ENCODE measurements around the gene ABCA7.

The ABCA7 gene

DNA sequence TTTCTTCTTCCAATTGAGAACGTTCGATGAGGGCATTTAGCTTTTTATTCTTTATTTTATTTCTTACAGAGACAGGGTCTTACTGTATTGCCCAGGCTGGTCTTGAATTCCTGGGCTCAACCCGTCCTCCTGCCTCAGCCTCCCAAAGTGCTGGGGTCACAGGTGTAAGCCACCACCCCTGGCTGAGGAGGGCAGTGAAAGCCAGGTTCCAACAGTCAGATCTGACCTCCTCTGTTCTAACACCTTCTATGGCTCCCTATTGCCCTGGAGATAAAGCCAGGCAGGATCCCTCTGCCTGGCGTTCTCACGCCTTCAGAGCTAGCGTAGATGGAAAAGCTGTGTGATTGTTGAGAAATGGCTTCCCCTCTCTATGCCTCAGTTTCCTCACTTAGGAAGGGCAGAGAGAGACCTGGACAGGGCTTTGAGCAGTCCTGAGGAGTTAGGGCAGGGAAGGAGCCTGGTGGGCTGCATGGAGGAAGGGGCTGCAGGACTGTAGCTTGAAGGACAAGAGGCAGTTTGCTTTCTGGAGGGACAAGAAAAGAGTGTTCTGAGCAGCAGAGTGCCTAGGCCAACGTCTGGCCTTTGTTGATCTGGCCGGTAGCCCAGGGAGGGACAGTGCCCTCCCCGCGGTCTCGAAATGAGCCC, 32.6 kb downstream of the ABCA7 start:
- DNase-seq (ENCODE audit: low spot score), result no peak

DNA sequence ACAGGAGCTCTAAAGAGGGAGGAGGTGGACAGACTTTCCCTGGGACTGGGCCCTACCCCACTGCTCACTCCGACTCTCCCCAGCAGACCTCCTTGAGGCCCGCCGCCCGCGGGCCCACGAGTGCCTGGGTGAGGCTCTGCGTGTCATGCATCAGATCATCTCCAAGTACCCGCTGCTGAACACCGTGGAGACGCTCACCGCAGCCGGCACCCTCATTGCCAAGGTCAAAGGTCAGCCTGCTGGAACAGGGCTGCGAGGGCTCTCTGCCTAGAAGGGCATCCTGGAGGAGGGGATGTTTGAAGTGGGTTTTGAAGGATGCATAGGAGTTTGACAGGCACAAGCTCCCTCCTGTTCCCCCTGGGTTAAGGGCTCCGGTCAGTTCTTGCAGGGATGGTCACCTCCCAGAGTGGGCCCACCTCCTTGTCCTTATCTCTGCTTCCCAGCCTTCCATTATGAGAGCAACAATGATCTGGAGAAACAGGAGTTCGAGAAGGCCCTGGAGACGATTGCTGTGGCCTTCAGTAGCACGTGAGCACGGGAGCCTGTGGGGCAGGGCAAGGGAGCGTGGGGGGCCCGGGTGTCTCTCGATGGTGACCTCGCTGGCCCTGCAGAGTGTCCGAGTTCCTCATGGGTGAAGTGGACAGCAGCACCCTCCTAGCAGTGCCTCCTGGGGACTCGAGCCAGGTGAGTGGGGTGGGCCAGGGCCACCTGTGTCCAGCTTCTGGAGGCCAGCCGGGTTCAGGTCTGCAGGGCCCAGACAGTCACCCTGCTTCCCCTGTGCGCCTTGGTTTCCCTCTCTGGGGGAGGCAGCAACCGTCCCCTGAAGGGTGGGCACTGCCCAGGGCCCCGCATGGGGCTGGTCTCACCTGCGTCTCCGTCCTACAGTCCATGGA, 33.4 kb downstream of the ABCA7 start:
- DNase-seq (ENCODE audit: low spot score), result no peak

DNA sequence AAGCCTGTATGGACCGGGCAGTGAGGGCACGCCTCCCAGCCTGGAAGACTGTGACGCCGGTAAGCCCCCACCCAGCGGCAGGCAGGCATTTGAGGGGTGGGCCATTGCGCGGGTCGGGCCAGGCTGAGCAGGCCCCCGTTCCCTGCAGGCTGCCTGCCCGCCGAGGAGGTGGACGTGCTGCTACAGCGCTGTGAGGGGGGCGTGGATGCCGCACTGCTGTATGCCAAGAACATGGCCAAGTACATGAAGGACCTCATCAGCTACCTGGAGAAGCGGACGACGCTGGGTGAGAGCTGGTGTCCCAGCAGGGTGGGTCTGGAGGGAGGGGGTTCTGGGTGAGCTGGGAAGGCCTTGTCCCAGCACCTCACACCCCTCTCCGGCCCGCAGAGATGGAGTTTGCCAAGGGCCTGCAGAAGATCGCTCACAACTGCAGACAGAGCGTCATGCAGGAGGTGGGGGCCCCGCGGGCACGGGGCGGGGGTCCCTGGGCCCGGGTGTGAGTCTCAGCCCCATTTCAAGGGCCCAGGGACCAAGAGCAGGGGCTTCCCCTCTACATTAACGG, 34.1 kb downstream of the ABCA7 start:
- DNase-seq (ENCODE audit: low spot score), result no peak

GRCh38 chr19:1074544-1075283, 34.8 kb downstream of the ABCA7 start:
- peak; percentile 88 for DNase-seq (ENCODE audit: low spot score)

DNA sequence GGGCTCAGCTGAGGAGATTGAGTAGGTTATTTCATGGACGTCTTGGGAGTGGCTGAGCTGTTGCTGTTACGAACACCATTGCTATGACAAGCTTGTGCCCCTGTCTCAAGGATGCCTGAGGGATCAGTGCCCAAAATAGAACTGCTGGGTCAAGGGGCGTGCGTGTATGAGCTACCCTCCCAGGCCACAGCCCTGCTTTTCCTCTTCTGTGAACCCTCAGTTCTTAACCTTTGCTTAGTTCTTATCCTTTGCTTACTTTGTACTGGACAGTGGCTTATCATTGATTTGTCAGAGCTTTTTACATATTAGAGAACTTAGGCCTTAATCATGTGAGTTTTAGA, 36.1 kb downstream of the ABCA7 start:
- DNase-seq (ENCODE audit: low spot score), result no peak

GRCh38 chr19:1076951-1077350, 37.0 kb downstream of the ABCA7 start:
- DNase-seq (ENCODE audit: low spot score), result peak; percentile 95

- DNase-seq (ENCODE audit: low spot score), result no peak
Observed at GRCh38 chr19:1079566-1080111, 39.7 kb downstream of the ABCA7 start.

- DNase-seq (ENCODE audit: low spot score), result no peak
Observed at GRCh38 chr19:1080360-1081161, 40.7 kb downstream of the ABCA7 start.

GRCh38 chr19:1081301-1082164, 41.6 kb downstream of the ABCA7 start:
- DNase-seq (ENCODE audit: low spot score), result no peak

DNA sequence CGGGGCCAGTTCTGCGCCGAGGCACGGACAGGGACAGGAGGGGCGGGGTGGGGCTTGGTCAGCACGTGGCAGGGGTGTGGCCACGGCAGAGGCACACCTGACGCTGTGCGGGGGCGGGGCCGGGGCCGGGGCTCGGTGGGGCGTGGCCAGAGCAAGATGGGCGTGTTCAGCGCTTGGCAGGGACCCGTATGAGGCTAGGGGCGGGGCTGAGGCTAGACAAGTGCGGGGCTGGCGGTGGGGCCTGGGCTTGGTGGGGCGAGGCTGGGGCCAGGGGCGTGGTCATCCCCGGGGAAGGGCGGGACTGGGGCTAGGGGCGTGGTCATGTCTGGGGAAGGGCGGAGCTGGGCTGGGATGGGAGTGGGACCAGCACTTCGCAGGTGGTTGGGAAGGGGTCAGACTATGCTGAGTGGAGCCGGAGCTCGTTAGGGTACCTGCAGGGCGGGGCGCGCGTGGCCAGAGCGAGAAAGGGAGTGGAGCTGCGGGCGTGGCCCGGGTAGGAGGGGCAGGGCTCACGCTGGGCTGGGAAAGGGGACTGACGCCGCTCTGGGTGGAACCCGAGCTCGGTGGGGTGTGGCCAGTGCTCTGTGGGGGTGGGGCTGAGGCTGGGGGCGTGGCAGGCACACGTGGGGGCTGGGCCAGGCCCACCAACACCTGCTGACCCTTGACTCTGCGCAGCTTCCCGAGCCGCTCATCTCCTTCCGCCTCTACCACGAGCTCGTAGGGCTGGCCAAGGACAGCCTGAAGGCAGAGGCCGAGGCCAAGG, 42.4 kb downstream of the ABCA7 start:
- DNase-seq (ENCODE audit: low spot score), result peak; percentile 94

DNA sequence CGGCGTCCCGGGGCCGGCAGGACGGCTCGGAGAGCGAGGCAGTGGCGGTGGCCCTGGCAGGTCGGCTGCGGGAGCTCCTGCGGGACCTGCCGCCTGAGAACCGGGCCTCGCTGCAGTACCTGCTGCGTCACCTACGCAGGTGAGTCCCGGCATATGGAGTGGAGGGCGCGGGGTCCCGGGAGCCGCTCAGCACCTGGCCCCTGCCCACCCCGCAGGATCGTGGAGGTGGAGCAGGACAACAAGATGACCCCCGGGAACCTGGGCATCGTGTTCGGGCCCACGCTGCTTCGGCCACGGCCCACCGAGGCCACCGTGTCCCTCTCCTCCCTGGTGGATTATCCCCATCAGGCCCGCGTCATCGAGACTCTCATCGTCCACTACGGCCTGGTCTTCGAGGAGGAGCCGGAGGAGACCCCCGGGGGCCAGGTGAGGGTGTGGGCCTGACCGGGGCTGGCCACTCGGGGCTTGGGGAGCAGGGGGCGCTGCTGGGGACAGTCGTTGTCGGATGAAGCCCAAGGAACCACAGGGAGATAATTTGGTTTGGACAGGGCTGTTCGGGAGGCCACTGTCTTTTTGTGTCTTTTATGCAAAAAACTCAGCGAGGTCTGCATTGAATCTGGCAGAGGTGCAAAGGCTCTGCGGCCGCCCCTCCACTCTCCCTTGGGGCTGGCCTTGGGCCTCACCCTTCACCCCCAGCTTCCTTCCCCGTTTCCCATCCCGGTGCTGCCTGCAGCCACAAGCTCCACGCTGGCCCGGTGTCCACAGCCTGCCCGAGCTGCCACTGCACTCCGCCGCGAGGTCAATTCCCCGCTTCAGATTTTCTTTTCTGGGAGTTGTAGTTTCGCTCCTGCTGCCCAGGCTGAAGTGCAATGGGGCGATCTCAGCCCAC, 43.3 kb downstream of the ABCA7 start:
- DNase-seq (ENCODE audit: low spot score), result no peak

DNA sequence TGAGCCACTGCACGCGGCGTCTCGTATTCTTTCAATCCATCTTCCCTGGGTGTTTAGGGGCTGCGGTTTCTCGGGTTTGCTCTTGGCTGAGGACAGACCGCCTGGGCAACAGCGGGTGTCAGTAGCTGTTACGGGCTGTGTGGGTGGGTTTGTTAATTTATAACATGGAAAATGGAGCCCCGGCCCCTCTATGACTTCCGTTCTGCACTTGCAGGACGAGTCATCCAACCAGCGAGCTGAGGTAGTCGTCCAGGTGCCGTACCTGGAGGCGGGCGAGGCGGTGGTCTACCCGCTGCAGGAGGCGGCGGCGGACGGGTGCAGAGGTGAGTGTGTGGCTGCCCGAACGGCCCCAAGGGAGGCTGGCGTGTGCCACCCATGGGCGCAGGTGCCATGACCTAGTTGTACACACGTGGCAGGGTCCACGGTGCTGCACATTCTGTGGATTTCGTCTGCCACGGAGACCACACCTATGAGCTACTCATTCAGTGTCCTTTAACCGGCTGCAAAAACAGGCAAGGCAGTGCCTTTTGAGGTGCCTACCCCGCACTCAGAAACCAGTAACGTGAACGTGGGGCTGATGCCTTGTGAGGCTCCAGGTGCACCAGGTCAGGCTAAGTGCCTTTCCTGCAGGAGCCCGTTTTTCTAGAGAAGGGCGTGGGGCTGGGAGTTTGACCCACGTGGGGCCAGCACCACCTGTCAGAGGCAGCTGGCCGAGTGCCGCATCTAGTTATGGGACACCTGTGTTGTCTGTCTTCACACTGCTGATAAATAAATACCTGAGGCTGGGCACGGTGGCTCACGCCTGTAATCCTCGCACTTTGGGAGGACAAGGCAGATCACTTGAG, 44.3 kb downstream of the ABCA7 start:
- DNase-seq (ENCODE audit: low spot score), result no peak

GRCh38 chr19:1085053-1085658, 45.2 kb downstream of the ABCA7 start:
- no peak for DNase-seq (ENCODE audit: low spot score)

DNA sequence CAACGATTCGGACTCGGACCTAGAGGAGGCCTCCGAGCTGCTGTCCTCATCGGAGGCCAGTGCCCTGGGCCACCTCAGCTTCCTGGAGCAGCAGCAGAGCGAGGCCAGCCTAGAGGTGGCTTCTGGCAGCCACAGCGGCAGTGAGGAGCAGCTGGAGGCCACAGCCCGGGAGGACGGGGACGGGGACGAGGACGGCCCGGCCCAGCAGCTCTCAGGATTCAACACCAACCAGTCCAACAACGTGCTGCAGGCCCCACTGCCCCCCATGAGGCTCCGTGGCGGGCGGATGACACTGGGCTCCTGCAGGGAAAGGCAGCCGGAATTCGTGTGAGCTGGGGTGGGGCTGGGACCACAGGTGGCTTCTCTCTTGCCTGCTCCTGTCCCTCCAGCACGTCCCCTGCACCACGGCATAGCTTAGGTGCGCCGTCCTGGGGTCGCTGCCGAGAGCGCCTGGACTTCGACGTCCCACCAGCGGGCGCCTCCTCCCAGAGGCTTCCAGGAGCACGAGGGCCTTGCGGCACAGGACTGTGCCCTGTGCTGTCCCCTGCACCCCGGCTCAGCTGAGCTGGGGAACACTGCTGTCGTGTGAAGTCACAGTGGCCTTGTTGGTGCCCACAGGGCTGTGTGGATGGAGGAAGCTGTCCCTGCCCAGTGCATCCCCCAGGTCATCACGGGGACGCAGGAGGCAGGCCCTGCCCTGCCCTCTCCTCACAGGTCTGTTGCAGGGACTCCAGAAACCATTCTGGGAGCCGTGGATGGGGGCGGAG, 46.0 kb downstream of the ABCA7 start:
- DNase-seq (ENCODE audit: low spot score), result no peak

GRCh38 chr19:1086613-1087012, 46.7 kb downstream of the ABCA7 start:
- no peak for DNase-seq (ENCODE audit: low spot score)

DNA sequence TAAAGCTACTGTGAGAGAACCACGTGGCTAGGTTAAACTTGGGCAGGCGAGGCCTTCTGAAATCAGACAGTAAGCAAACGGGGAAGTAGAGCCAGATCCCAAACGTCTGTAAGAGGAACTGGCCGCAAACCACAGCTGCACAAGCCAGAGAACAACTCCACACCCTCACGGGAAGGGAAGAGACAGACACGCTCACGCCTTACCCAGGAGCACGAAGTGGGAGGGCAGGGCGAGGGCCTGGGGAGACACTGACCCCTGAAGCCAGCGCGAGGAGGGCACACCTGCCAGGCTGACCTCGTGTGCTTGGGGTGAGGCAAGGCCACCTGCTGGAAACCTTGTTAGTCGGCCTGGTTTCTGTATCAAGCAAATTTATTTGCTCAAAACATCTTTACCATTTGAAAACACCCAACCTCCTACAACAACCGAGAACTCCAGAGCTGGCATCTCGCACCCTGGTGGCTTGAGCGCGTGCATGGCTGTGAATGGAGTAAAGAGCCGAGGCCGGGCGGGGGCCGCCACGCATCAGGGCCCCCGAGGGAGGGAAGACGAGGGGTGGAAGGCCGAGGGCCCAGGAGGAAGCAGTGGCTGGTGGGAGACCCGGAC, 48.0 kb downstream of the ABCA7 start:
- DNase-seq (ENCODE audit: low spot score), result peak; percentile 74
